Measurements from ENCODE around the gene NELFA.

The NELFA gene

GRCh38 chr4:1981251-1982058 lies 27.3 kb downstream of the NELFA start:
- peak; percentile 54 for DNase-seq

GRCh38 chr4:1980561-1981041 lies 28.2 kb downstream of the NELFA start:
- DNase-seq = no peak

- DNase-seq = no peak
Measured at GRCh38 chr4:1979477-1980196, 29.1 kb downstream of the NELFA start.

- no peak for DNase-seq
Measured at GRCh38 chr4:1978741-1979476, 29.9 kb downstream of the NELFA start.

- no peak for DNase-seq
Measured at GRCh38 chr4:1978226-1978625, 30.5 kb downstream of the NELFA start.

GRCh38 chr4:1976416-1977352 lies 32.1 kb downstream of the NELFA start:
- DNase-seq = no peak

GRCh38 chr4:1975880-1976279 lies 32.9 kb downstream of the NELFA start:
- no peak for DNase-seq

GRCh38 chr4:1975391-1975801 lies 33.4 kb downstream of the NELFA start:
- no peak for DNase-seq

GRCh38 chr4:1974840-1975239 lies 33.9 kb downstream of the NELFA start:
- DNase-seq = no peak

- no peak for DNase-seq
Measured at GRCh38 chr4:1973661-1974060, 35.1 kb downstream of the NELFA start.

- no peak for DNase-seq
Measured at GRCh38 chr4:1973218-1973617, 35.6 kb downstream of the NELFA start.

GRCh38 chr4:1972414-1972813 lies 36.4 kb downstream of the NELFA start:
- no peak for DNase-seq

GRCh38 chr4:1971456-1972200 lies 37.1 kb downstream of the NELFA start:
- no peak for DNase-seq

- DNase-seq = no peak
Measured at GRCh38 chr4:1970926-1971325, 37.8 kb downstream of the NELFA start.

GRCh38 chr4:1969928-1970723 lies 38.6 kb downstream of the NELFA start:
- DNase-seq = no peak

- DNase-seq = no peak
Measured at GRCh38 chr4:1968686-1969295, 40.0 kb downstream of the NELFA start.

- no peak for DNase-seq
Measured at GRCh38 chr4:1967512-1968149, 41.1 kb downstream of the NELFA start.

- no peak for DNase-seq
Measured at GRCh38 chr4:1964971-1965370, 43.8 kb downstream of the NELFA start.

- peak; percentile 49 for DNase-seq
Measured at GRCh38 chr4:1964443-1964842, 44.3 kb downstream of the NELFA start.

- no peak for DNase-seq
Measured at GRCh38 chr4:1962980-1963379, 45.8 kb downstream of the NELFA start.

Data from hematopoietic multipotent progenitor cell treated with erythropoietin and hydrocortisone succinate and interleukin-3 and kit ligand, for 8 days (in vitro differentiated cells).